ENCODE results near the gene GGPS1. TPM values are rescaled to one million over a fixed set of nuclear protein-coding genes. Genes with fewer than 3 reads are reported as not detected.
A peak's percentile ranks its signal among the peaks of the same experiment; 100 is the strongest.
"Not testable (repeated sequence)": the region's sequence is repeated elsewhere in the genome, so short reads cannot be mapped to it uniquely, and the experiment has no call there.

The GGPS1 gene
- total and polyA plus RNA-seq, 7 experiments from 2014 or later: 26.5 to 70.0 (median 47.8) TPM

- H3K27ac ChIP-seq (ENCODE audit: low read depth, low read length): peak overlapping the region; percentile 64
- intact Hi-C loops (cut with micrococcal nuclease): loop anchor here in 1 of 2 donors (5.0 kb wide), 2 partner anchors 37 to 92 kb away; no protein-coding TSS in a partner anchor
- peaks cover 34 to 49% of the 10 kb centered on the region in 2 donors for H3K4me1 ChIP-seq (ENCODE audit: control insufficient read depth in 2 of 2, insufficient read depth in 2 of 2, low read length in 2 of 2)
- no peak for ATAC-seq
- Mint-ChIP-seq H3K27ac (peak overlapping the region; percentile 40 to 94 (median 86)), H3K36me3 (peaks cover 0 to 14% (median 5%) of the 10 kb centered on the region in 5 donors), H3K4me1 (peaks cover 37 to 81% (median 55%) of the 10 kb centered on the region in 7 donors), H3K9me3 (peaks cover 0 to 16% (median 4%) of the 10 kb centered on the region in 11 donors), H3K27me3 (no peaks in the 10 kb centered on the region), H3K4me3 (peak overlapping the region; percentile 12 to 73 (median 64))
- no peaks in the 10 kb centered on the region for H3K27me3 ChIP-seq (ENCODE audit: control insufficient read depth in 2 of 2, insufficient read depth in 2 of 2, low read length in 2 of 2)
- no peaks in the 10 kb centered on the region for H3K36me3 ChIP-seq (ENCODE audit: control insufficient read depth in 2 of 3, insufficient read depth in 3 of 3, low read length in 3 of 3)
- POLR2A ChIA-PET: interaction anchor here (0.6 to 2.1 kb wide), 5 partner anchors 13 to 38 kb away, joined by 3 to 6 read pairs (median 5); no protein-coding TSS in a partner anchor
- no peak for DNase-seq
- peak overlapping the region; percentile 16 for H3K4me3 ChIP-seq (ENCODE audit: low read length)
- CTCF ChIA-PET: interaction anchor here (0.5 to 0.6 kb wide), 4 partner anchors 8 to 484 kb away, joined by 3 to 5 read pairs (median 4); no protein-coding TSS in a partner anchor
- no peaks in the 10 kb centered on the region for H3K9me3 ChIP-seq (ENCODE audit: control insufficient read depth in 2 of 3, low read length in 3 of 3)
These were observed 29.1 kb upstream of the GGPS1 start for GRCh38 chr1:235299169-235299858.

GRCh38 chr1:235302143-235302542 is 26.2 kb upstream of the GGPS1 start:
- intact Hi-C loops (cut with micrococcal nuclease): no loop called here
- DNase-seq: no peak

GRCh38 chr1:235304549-235305451 is 23.6 kb upstream of the GGPS1 start:
- H3K4me1 Mint-ChIP-seq: peaks cover 37 to 71% (median 51%) of the 10 kb centered on the region in 7 donors
- CTCF ChIA-PET: no interaction called here

More at GRCh38 chr1:235302143-235302542, 26.2 kb upstream of the GGPS1 start:
- CTCF ChIA-PET: interaction anchor here (0.7 kb wide), 1 partner anchor 218 kb away, joined by 5 read pairs; no protein-coding TSS in a partner anchor
- peaks cover 52 to 65% of the 10 kb centered on the region in 2 donors for H3K4me1 ChIP-seq (ENCODE audit: control insufficient read depth in 2 of 2, insufficient read depth in 2 of 2, low read length in 2 of 2)
- H3K27ac ChIP-seq (ENCODE audit: low read depth, low read length): no peak overlapping the region
- no peak overlapping the region for H3K4me3 ChIP-seq (ENCODE audit: low read length)
- Mint-ChIP-seq H3K9me3 (peaks cover 0 to 5% (median 0%) of the 10 kb centered on the region in 11 donors), H3K4me3 (peak overlapping the region in 1 of 10 donors; percentile 46), H3K36me3 (peaks cover 0 to 8% (median 2%) of the 10 kb centered on the region in 5 donors), H3K27me3 (no peaks in the 10 kb centered on the region), H3K4me1 (peaks cover 55 to 88% (median 67%) of the 10 kb centered on the region in 7 donors), H3K27ac (peak overlapping the region in 4 of 9 donors; percentile 66 to 80 (median 78))
- no peaks in the 10 kb centered on the region for H3K9me3 ChIP-seq (ENCODE audit: control insufficient read depth in 2 of 3, low read length in 3 of 3)
- no peaks in the 10 kb centered on the region for H3K36me3 ChIP-seq (ENCODE audit: control insufficient read depth in 2 of 3, insufficient read depth in 3 of 3, low read length in 3 of 3)
- POLR2A ChIA-PET: no interaction called here
- H3K27me3 ChIP-seq (ENCODE audit: control insufficient read depth in 2 of 2, insufficient read depth in 2 of 2, low read length in 2 of 2): no peaks in the 10 kb centered on the region
- no peak for ATAC-seq

GRCh38 chr1:235307158-235308124 is 20.9 kb upstream of the GGPS1 start:
- Histone ChIP-seq H3K27ac (ENCODE audit: low read depth, low read length) (peak overlapping the region; percentile 12), H3K36me3 (ENCODE audit: control insufficient read depth in 2 of 3, insufficient read depth in 3 of 3, low read length in 3 of 3) (peaks cover 0 to 3% (median 0%) of the 10 kb centered on the region in 3 experiments), H3K4me1 (ENCODE audit: control insufficient read depth in 2 of 2, insufficient read depth in 2 of 2, low read length in 2 of 2) (peaks cover 42 to 46% of the 10 kb centered on the region in 2 donors), H3K27me3 (ENCODE audit: control insufficient read depth in 2 of 2, insufficient read depth in 2 of 2, low read length in 2 of 2) (no peaks in the 10 kb centered on the region), H3K9me3 (ENCODE audit: control insufficient read depth in 2 of 3, low read length in 3 of 3) (no peaks in the 10 kb centered on the region), H3K4me3 (ENCODE audit: low read length) (no peak overlapping the region)
- no peaks in the 10 kb centered on the region for H3K9me3 Mint-ChIP-seq
- POLR2A ChIA-PET: interaction anchor here (0.7 to 1.7 kb wide), 3 partner anchors 12 to 1554 kb away, joined by 3 to 13 read pairs (median 4); no protein-coding TSS in a partner anchor
- no peaks in the 10 kb centered on the region for H3K27me3 Mint-ChIP-seq
- H3K36me3 Mint-ChIP-seq: peaks cover 0 to 11% (median 9%) of the 10 kb centered on the region in 5 donors
- intact Hi-C loops (cut with micrococcal nuclease): no loop called here
- CTCF ChIA-PET: interaction anchor here (0.6 kb wide), 2 partner anchors 8 to 14 kb away, joined by 3 to 4 read pairs; no protein-coding TSS in a partner anchor
- H3K27ac Mint-ChIP-seq: peak overlapping the region; percentile 31 to 87 (median 65)
- DNase-seq (no peak), ATAC-seq (no peak)
- peaks cover 46 to 73% (median 65%) of the 10 kb centered on the region in 7 donors for H3K4me1 Mint-ChIP-seq
- peak overlapping the region in 8 of 10 donors; percentile 12 to 59 (median 46) for H3K4me3 Mint-ChIP-seq

More at GRCh38 chr1:235304549-235305451, 23.6 kb upstream of the GGPS1 start:
- no peaks in the 10 kb centered on the region for H3K9me3 Mint-ChIP-seq
- POLR2A ChIA-PET: interaction anchor here (0.6 to 1.4 kb wide), 8 partner anchors 11 to 62 kb away, joined by 3 to 6 read pairs (median 3); partner anchors contain the start of genes ARID4B, GGPS1 and TBCE
- intact Hi-C loops (cut with micrococcal nuclease): loop anchor here (1.0 to 2.0 kb wide), 4 partner anchors 7 to 24 kb away; partner anchors contain the start of genes ARID4B (in 1 of the 2) and GGPS1 (in 1 of the 2)
- H3K27ac Mint-ChIP-seq: peak overlapping the region; percentile 28 to 93 (median 79)
- DNase-seq: peak in 7 of 9 donors; percentile 26 to 68 (median 39)
- Histone ChIP-seq H3K4me1 (ENCODE audit: control insufficient read depth in 2 of 2, insufficient read depth in 2 of 2, low read length in 2 of 2) (peaks cover 41 to 43% of the 10 kb centered on the region in 2 donors), H3K27ac (ENCODE audit: low read depth, low read length) (peak overlapping the region; percentile 71), H3K9me3 (ENCODE audit: control insufficient read depth in 2 of 3, low read length in 3 of 3) (no peaks in the 10 kb centered on the region), H3K27me3 (ENCODE audit: control insufficient read depth in 2 of 2, insufficient read depth in 2 of 2, low read length in 2 of 2) (no peaks in the 10 kb centered on the region), H3K36me3 (ENCODE audit: control insufficient read depth in 2 of 3, insufficient read depth in 3 of 3, low read length in 3 of 3) (no peaks in the 10 kb centered on the region), H3K4me3 (ENCODE audit: low read length) (peak overlapping the region; percentile 3)
- no peaks in the 10 kb centered on the region for H3K27me3 Mint-ChIP-seq
- peak; percentile 88 for ATAC-seq
- H3K4me3 Mint-ChIP-seq: peak overlapping the region; percentile 48 to 74 (median 58)
- peaks cover 0 to 11% (median 4%) of the 10 kb centered on the region in 5 donors for H3K36me3 Mint-ChIP-seq

- DNase-seq; H3K36me3 Mint-ChIP-seq; H3K4me3 ChIP-seq (ENCODE audit: low read length); POLR2A ChIA-PET; H3K36me3 ChIP-seq (ENCODE audit: control insufficient read depth in 2 of 3, insufficient read depth in 3 of 3, low read length in 3 of 3); H3K27ac ChIP-seq (ENCODE audit: low read depth, low read length); H3K27ac Mint-ChIP-seq; intact Hi-C loops (cut with micrococcal nuclease); CTCF ChIA-PET; H3K27me3 Mint-ChIP-seq; H3K9me3 Mint-ChIP-seq; H3K9me3 ChIP-seq (ENCODE audit: control insufficient read depth in 2 of 3, low read length in 3 of 3); H3K27me3 ChIP-seq (ENCODE audit: control insufficient read depth in 2 of 2, insufficient read depth in 2 of 2, low read length in 2 of 2); H3K4me3 Mint-ChIP-seq; ATAC-seq: not testable (repeated sequence)
- peaks cover 48 to 74% (median 69%) of the 10 kb centered on the region in 7 donors for H3K4me1 Mint-ChIP-seq
- peaks cover 53% of the 10 kb centered on the region in 2 donors for H3K4me1 ChIP-seq (ENCODE audit: control insufficient read depth in 2 of 2, insufficient read depth in 2 of 2, low read length in 2 of 2)
These were observed 19.2 kb upstream of the GGPS1 start for GRCh38 chr1:235309206-235309605.
